GM12801 (cell line): ENCODE results near the gene MTX3.

Source experiments
- TF ChIP-seq, protein P1 (sequence below): IDR thresholded peaks from one replicate; pipeline ENCODE4 v1.5.1; 2011; ENCODE audit warnings: control low read depth; ENCODE audit not compliant: insufficient read length; ENCODE audit errors: extremely low read depth

MTX3 gene

DNA sequence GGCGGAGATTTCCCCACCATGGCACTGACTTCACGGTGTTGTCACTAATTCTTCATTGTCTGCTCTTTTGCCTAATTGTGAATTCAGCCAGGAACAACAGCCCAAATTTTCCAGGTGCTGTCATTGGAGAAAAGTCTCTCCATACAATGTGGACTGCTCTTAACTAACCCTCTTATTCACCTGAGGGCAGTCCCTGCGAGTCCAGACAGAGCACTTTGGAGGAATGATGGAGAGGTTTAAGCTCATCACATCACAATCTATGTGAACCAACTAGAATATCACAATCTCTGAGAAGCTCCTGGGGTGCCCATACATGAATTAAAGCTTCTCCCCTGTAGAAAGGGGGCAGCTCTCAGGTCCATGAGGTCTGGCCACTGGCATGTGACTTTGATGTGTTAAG lies 56.4 kb downstream of the MTX3 start:
- TF ChIP-seq, protein P1, sequence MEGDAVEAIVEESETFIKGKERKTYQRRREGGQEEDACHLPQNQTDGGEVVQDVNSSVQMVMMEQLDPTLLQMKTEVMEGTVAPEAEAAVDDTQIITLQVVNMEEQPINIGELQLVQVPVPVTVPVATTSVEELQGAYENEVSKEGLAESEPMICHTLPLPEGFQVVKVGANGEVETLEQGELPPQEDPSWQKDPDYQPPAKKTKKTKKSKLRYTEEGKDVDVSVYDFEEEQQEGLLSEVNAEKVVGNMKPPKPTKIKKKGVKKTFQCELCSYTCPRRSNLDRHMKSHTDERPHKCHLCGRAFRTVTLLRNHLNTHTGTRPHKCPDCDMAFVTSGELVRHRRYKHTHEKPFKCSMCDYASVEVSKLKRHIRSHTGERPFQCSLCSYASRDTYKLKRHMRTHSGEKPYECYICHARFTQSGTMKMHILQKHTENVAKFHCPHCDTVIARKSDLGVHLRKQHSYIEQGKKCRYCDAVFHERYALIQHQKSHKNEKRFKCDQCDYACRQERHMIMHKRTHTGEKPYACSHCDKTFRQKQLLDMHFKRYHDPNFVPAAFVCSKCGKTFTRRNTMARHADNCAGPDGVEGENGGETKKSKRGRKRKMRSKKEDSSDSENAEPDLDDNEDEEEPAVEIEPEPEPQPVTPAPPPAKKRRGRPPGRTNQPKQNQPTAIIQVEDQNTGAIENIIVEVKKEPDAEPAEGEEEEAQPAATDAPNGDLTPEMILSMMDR, result no peak

GRCh38 chr5:79932510-79933504 lies 58.3 kb downstream of the MTX3 start:
- TF ChIP-seq, protein P1, result no peak

DNA sequence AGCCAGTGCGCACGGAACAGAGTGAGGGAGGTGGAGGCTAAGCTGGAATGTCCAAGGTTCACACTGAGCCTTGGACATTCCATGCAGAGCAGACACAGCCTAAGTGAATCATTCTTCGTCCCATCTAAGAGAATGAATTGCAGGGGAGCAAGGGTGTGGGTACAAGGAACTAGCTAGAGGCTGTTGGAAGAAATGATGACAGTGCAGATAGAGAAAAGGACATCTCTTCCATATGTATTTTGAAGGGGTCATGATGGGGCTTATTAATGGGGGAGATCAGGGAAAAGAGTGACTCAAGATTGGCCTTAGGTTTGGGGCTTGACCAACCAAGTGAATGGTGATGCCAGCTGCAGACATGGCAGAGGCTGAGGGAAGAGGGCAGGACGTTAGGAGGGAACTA lies 59.2 kb downstream of the MTX3 start:
- TF ChIP-seq, protein P1, result no peak

DNA sequence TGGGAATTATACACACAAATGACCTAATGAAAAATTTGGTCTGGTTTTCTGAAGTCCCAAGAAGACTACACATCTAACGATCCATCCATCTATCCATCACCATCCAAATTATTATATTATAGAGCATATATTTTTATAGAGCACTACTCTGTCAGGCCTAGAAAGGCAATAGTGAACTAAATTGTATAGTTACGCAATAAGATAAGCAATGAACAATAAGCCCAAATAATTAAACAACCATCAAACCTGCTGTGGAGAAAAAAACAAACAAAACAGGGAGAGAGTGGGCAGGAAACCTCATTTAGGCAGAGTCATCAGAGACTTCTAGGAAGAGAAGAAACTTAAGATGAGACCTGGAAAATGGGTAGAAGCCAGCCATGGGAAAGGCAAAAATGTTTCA lies 59.7 kb downstream of the MTX3 start:
- TF ChIP-seq, protein P1, result no peak

GRCh38 chr5:79929095-79929494 lies 62.0 kb downstream of the MTX3 start:
- TF ChIP-seq, protein P1, result no peak
